Hepatocyte (in vitro differentiated cells): ENCODE measurements around the gene NDC80. TPM values are rescaled to one million over a fixed set of nuclear protein-coding genes. Genes with fewer than 3 reads are reported as not detected.

Experiments used
- DNase-seq: peaks from one replicate; pipeline ENCODE4 v3.0.0-alpha.2; 2016; ENCODE audit warnings: low spot score
- H2AFZ ChIP-seq: fragments of 200-600 bp; sonication (generic); 2 replicates; pipeline ENCODE4 v1.6.0; 2016; ENCODE audit warnings: antibody characterized with exemption, mild to moderate bottlenecking
- H3K27ac ChIP-seq: fragments of 200-600 bp; sonication (generic); 2 replicates; pipeline ENCODE4 v1.5.1; 2016; ENCODE audit warnings: mild to moderate bottlenecking
- H3K27me3 ChIP-seq: fragments of 200-600 bp; sonication (generic); 2 replicates; pipeline ENCODE4 v1.6.1; 2016
- H3K36me3 ChIP-seq: fragments of 200-600 bp; sonication (generic); replicated peaks from 2 replicates; pipeline ENCODE4 v1.5.1; 2016; ENCODE audit warnings: low read depth; ENCODE audit not compliant: insufficient read depth
- H3K4me1 ChIP-seq: fragments of 200-600 bp; sonication (generic); 2 replicates; pipeline ENCODE4 v1.5.1; 2016; ENCODE audit warnings: mild to moderate bottlenecking, moderate library complexity; ENCODE audit not compliant: insufficient read depth
- H3K4me2 ChIP-seq: fragments of 200-600 bp; sonication (generic); 2 replicates; pipeline ENCODE4 v1.6.0; 2016
- H3K4me3 ChIP-seq: fragments of 200-600 bp; sonication (generic); 2 replicates; pipeline ENCODE4 v1.5.1; 2016; ENCODE audit warnings: mild to moderate bottlenecking
- H3K79me2 ChIP-seq: fragments of 200-600 bp; sonication (generic); 2 replicates; pipeline ENCODE4 v1.6.0; 2017; ENCODE audit warnings: mild to moderate bottlenecking
- H3K9me2 ChIP-seq: fragments of 200-600 bp; sonication (generic); replicated peaks from 2 replicates; pipeline ENCODE4 v1.6.0; 2017; ENCODE audit warnings: mild to moderate bottlenecking; ENCODE audit not compliant: insufficient read depth
- H3K9me3 ChIP-seq: fragments of 200-600 bp; sonication (generic); 2 replicates; pipeline ENCODE4 v1.5.1; 2016; ENCODE audit warnings: low read depth, mild to moderate bottlenecking
- H4K20me1 ChIP-seq: fragments of 200-600 bp; sonication (generic); 2 replicates; pipeline ENCODE4 v1.6.0; 2016; ENCODE audit warnings: mild to moderate bottlenecking; ENCODE audit not compliant: insufficient read depth, poor library complexity, severe bottlenecking
- EZH2 ChIP-seq: fragments of 200-600 bp; sonication (generic); IDR thresholded peaks from 2 replicates; pipeline ENCODE4 v1.6.1; 2016; ENCODE audit warnings: antibody characterized with exemption, mild to moderate bottlenecking, borderline replicate concordance
- EZH2phosphoT487 ChIP-seq: fragments of 200-600 bp; sonication (generic); IDR thresholded peaks from one replicate; pipeline ENCODE4 v1.6.1; 2018; ENCODE audit warnings: antibody characterized with exemption, mild to moderate bottlenecking, low read depth, moderate library complexity; ENCODE audit not compliant: unreplicated experiment, severe bottlenecking
- WGBS: methylation state at CpG from one replicate; pipeline ENCODE4 v1.1.6; 2016; ENCODE audit warnings: low lambda C conversion rate; ENCODE audit errors: missing lambda C conversion rate; 5-methylcytosine and 5-hydroxymethylcytosine counted together
- polyA plus RNA-seq: library from polyadenylated mRNA; unstranded; fragments of >200 nt; fragmentation: Nextera tagmentation; extraction: Ambion mirVana; gene quantifications from 2 replicates; pipeline ENCODE4 v1.2.1, GENCODE V29; 2016
- small RNA-seq: library from RNA; depleted of rRNA; stranded (forward); fragments of <200 nt; gene quantifications from one replicate; pipeline ENCODE3, GENCODE V24; 2014
- total RNA-seq: library from RNA; depleted of rRNA; stranded (reverse); fragments of >200 nt; gene quantifications from 2 replicates; pipeline ENCODE4 v1.2.3, GENCODE V29; 2014
- TF ChIP-seq, protein P1 (sequence below): fragments of 200-600 bp; sonication (generic); IDR thresholded peaks from 2 replicates; pipeline ENCODE4 v1.5.1; 2016; ENCODE audit warnings: antibody characterized with exemption, mild to moderate bottlenecking; ENCODE audit not compliant: poor library complexity

Gene NDC80
- total and polyA plus RNA-seq, 2 experiments from 2014 or later = 3.9 to 6.5 TPM

DNA sequence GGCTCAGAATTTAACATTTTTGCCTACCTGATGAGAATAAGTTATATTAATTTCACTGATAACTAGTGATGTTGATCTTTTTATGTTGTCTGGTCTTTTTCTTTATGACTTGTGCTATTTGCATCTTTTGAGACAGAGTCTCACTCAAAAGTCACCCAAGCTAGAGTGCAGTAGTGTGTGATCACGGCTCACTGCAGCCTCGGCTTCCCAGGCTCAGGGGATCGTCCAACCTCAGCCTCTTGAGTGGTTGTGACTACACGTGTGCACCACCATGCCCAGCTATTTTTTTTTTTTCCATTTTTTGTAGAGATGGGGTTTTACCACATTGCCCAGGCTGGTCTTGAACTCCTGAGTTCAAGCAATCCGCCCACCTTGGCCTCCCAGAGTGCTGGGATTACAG is 91.6 kb downstream of the NDC80 start:
- Histone ChIP-seq H4K20me1 (peaks cover 58% of the 10 kb centered on the region), H2AFZ (no peak overlapping the region), H3K4me1 (peaks cover 10% of the 10 kb centered on the region), H3K9me3 (no peaks in the 10 kb centered on the region), H3K27ac (no peak overlapping the region), H3K4me3 (no peak overlapping the region), H3K4me2 (no peak overlapping the region), H3K79me2 (peaks cover 93% of the 10 kb centered on the region), H3K9me2 (no peaks in the 10 kb centered on the region), H3K36me3 (no peaks in the 10 kb centered on the region), H3K27me3 (no peaks in the 10 kb centered on the region)
- DNase-seq = no peak
- 96% methylated on average over 5 of the region's 5 CpGs for WGBS
- no peak for TF ChIP-seq EZH2phosphoT487
- TF ChIP-seq, protein P1, sequence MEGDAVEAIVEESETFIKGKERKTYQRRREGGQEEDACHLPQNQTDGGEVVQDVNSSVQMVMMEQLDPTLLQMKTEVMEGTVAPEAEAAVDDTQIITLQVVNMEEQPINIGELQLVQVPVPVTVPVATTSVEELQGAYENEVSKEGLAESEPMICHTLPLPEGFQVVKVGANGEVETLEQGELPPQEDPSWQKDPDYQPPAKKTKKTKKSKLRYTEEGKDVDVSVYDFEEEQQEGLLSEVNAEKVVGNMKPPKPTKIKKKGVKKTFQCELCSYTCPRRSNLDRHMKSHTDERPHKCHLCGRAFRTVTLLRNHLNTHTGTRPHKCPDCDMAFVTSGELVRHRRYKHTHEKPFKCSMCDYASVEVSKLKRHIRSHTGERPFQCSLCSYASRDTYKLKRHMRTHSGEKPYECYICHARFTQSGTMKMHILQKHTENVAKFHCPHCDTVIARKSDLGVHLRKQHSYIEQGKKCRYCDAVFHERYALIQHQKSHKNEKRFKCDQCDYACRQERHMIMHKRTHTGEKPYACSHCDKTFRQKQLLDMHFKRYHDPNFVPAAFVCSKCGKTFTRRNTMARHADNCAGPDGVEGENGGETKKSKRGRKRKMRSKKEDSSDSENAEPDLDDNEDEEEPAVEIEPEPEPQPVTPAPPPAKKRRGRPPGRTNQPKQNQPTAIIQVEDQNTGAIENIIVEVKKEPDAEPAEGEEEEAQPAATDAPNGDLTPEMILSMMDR = no peak
- no peak for TF ChIP-seq EZH2

Small RNA genes within 50 kb of the gene (small RNA-seq; reads per million reads assigned to genes)
- gene RF00019 = not detected
- gene RF01233 = not detected
- gene RNU6-340P = not detected

Other genes starting within 250 kb of the NDC80 start
- gene METTL4, start 52 bp upstream of the NDC80 start, total RNA-seq = 9.9 and 16.0 TPM in 2 replicates
- 7.4 and 7.6 TPM in 2 replicates for gene METTL4, start 52 bp upstream of the NDC80 start, polyA plus RNA-seq
- gene SMCHD1, start 84.2 kb downstream of the NDC80 start, total RNA-seq = 48.9 and 63.9 TPM in 2 replicates
- gene SMCHD1, start 84.2 kb downstream of the NDC80 start, polyA plus RNA-seq = 13.0 and 15.7 TPM in 2 replicates